Measurements from ENCODE around the gene MVB12B. TPM values are rescaled to one million over a fixed set of nuclear protein-coding genes. Genes with fewer than 3 reads are reported as not detected.

The MVB12B gene
- total and polyA plus RNA-seq, 2 of the 13 experiments (the other 11 are each of a cell fraction or from before 2014, with no cell fraction given): 12.1 to 30.1 TPM

DNA sequence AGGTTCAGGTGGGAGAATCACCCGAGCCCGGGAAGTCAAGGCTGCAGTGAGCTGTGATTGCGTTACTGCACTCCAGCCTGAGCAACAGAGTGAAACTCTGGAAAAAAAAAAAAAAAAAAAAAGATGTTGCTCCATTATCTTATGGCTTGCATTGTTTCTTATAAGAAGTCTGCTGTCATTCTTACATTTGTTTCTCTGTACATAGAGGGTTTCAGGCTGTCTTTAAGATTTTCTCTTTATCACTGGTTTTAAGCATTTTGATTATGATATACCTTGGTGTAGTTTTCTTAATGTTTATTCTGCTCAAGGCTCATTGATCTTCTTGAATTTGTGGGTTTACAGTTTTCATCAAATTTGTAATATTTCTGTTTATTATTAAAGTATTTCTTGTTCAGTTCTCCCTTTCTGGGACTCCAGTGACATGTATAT lies 35.2 kb downstream of the MVB12B start:
- DNase-seq (ENCODE audit: low spot score): no peak
- peaks cover 0 to 2% of the 10 kb centered on the region in 2 experiments; a peak in 3 of 5 replicates for H3K36me3 ChIP-seq (replicated peaks in 1 of 2; ENCODE audit: control insufficient read depth in 1 of 2, insufficient read depth in 2 of 2, low read length in 2 of 2)
- peaks cover 77% of the 10 kb centered on the region for H3K79me2 ChIP-seq (ENCODE audit: insufficient read depth, low read length)
- BruUV-seq (replicated peaks): no TSS peak
- WGBS (ENCODE audit: low lambda C conversion rate): 98% methylated on average over 3 of the region's 3 CpGs
- POLR2A ChIA-PET: no interaction called here
- H4K20me1 ChIP-seq (ENCODE audit: insufficient read depth, low read length): no peaks in the 10 kb centered on the region
- TF ChIP-seq EHMT2 (IDR thresholded peaks at IDR 0.05; ENCODE audit: borderline replicate concordance, low read depth, low read length) (no peak), ZNF317 (CRISPR knock-in tag; IDR thresholded peaks at IDR 0.05) (peak; percentile 100), FLYWCH1 (CRISPR knock-in tag; IDR thresholded peaks at IDR 0.05) (no peak), IRX3 (CRISPR knock-in tag; IDR thresholded peaks at IDR 0.05; ENCODE audit: borderline replicate concordance, low read depth) (no peak)
- TF ChIP-seq, protein P1, sequence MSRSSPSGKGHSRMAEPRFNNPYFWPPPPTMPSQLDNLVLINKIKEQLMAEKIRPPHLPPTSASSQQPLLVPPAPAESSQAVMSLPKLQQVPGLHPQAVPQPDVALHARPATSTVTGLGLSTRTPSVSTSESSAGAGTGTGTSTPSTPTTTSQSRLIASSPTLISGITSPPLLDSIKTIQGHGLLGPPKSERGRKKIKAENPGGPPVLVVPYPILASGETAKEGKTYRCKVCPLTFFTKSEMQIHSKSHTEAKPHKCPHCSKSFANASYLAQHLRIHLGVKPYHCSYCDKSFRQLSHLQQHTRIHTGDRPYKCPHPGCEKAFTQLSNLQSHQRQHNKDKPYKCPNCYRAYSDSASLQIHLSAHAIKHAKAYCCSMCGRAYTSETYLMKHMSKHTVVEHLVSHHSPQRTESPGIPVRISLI (CRISPR knock-in tag; IDR thresholded peaks at IDR 0.05; ENCODE audit: borderline replicate concordance): 0 out of 2 replicates have a peak, but pooled peaks have one; percentile 25
- ATAC-seq: no peak
- no peak overlapping the region for H3K4me3 ChIP-seq (replicated peaks in 1 of 3; ENCODE audit: insufficient read depth in 1 of 3, low read depth in 2 of 3, low read length in 3 of 3)
- H2AFZ ChIP-seq (ENCODE audit: low read length): no peak overlapping the region
- no peak overlapping the region for H3K9ac ChIP-seq (ENCODE audit: insufficient read depth, low read depth, low read length)
- peaks cover 12% of the 10 kb centered on the region for H3K9me3 ChIP-seq (ENCODE audit: low read length)
- no peak overlapping the region for H3K27ac ChIP-seq (ENCODE audit: extremely low read length, insufficient read depth, low read length)
- no peak for FAIRE-seq
- H3K27me3 ChIP-seq (ENCODE audit: control insufficient read depth in 1 of 2, insufficient read depth in 2 of 2, low read length in 2 of 2): no peaks in the 10 kb centered on the region
- H3K4me2 ChIP-seq (ENCODE audit: low read depth, low read length): no peak overlapping the region
- CTCF ChIA-PET (ENCODE audit: low intra/inter-chr PET ratio, low total read pairs): no interaction called here
- intact Hi-C loops (cut with micrococcal nuclease; ENCODE audit: unreplicated experiment) (no loop called here), in situ Hi-C loops (cut with HindIII; ENCODE audit: extremely low pct_ligation_motif_present, low pct_unique_long_range_greater_than_20kb) (no loop called here)
- no peaks in the 10 kb centered on the region for H3K4me1 ChIP-seq (ENCODE audit: insufficient read depth, low read length)

DNA sequence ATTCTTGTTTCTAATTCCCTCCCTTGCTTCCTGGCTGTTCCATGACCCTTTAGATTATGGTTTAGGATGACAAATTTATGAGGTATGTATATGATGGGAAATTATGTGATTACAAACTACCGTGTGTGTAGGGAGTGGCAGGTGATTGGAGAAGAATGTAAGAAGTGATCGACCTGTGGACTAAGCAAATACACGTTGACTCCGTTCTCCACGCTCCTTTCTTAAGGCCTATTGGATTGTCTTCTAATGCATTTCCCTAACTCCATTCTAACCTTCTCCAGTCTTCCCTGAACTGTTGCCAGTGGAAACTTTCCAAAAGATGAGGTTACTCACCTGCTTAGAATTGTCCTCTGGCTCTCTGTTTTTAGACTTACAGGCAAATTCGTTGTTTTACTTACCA lies 36.6 kb downstream of the MVB12B start:
- CTCF ChIA-PET (ENCODE audit: low intra/inter-chr PET ratio, low total read pairs): no interaction called here
- no peak overlapping the region for H3K27ac ChIP-seq (ENCODE audit: extremely low read length, insufficient read depth, low read length)

More for the DNA sequence above, 36.6 kb downstream of the MVB12B start:
- WGBS (ENCODE audit: low lambda C conversion rate): 96% methylated on average over 6 of the region's 6 CpGs
- H3K4me3 ChIP-seq (replicated peaks in 1 of 3; ENCODE audit: insufficient read depth in 1 of 3, low read depth in 2 of 3, low read length in 3 of 3): no peak overlapping the region
- no peaks in the 10 kb centered on the region for H4K20me1 ChIP-seq (ENCODE audit: insufficient read depth, low read length)
- no peak overlapping the region for H3K9ac ChIP-seq (ENCODE audit: insufficient read depth, low read depth, low read length)
- DNase-seq (ENCODE audit: low spot score) (no peak), ATAC-seq (no peak), FAIRE-seq (no peak)
- H3K36me3 ChIP-seq (replicated peaks in 1 of 2; ENCODE audit: control insufficient read depth in 1 of 2, insufficient read depth in 2 of 2, low read length in 2 of 2): peaks cover 0 to 2% of the 10 kb centered on the region in 2 experiments; a peak in 3 of 5 replicates
- intact Hi-C loops (cut with micrococcal nuclease; ENCODE audit: unreplicated experiment) (no loop called here), in situ Hi-C loops (cut with HindIII; ENCODE audit: extremely low pct_ligation_motif_present, low pct_unique_long_range_greater_than_20kb) (no loop called here)
- POLR2A ChIA-PET: no interaction called here
- no TSS peak for BruUV-seq (replicated peaks)
- H3K27me3 ChIP-seq (ENCODE audit: control insufficient read depth in 1 of 2, insufficient read depth in 2 of 2, low read length in 2 of 2): no peaks in the 10 kb centered on the region
- H3K79me2 ChIP-seq (ENCODE audit: insufficient read depth, low read length): peaks cover 68% of the 10 kb centered on the region
- peaks cover 12% of the 10 kb centered on the region for H3K9me3 ChIP-seq (ENCODE audit: low read length)
- no peak overlapping the region for H2AFZ ChIP-seq (ENCODE audit: low read length)
- no peak overlapping the region for H3K4me2 ChIP-seq (ENCODE audit: low read depth, low read length)
- H3K4me1 ChIP-seq (ENCODE audit: insufficient read depth, low read length): no peaks in the 10 kb centered on the region
- TF ChIP-seq SAP130 (CRISPR knock-in tag; IDR thresholded peaks at IDR 0.05; ENCODE audit: low read depth) (no peak), SIN3A (IDR thresholded peaks at IDR 0.05; ENCODE audit: borderline replicate concordance, low read depth, low read length) (no peak), RARG (CRISPR knock-in tag; IDR thresholded peaks at IDR 0.05; ENCODE audit: low read depth) (no peak), REL (CRISPR knock-in tag; conservative IDR thresholded peaks at IDR 0.05) (no peak), ZNF12 (CRISPR knock-in tag; IDR thresholded peaks at IDR 0.05) (no peak), JARID2 (CRISPR knock-in tag; IDR thresholded peaks at IDR 0.05; ENCODE audit: insufficient replicate concordance) (no peak)
